WTC11 (cell line): ENCODE data around the gene LRMDA.

Source experiments
- CREB1 ChIP-seq: sonication (generic); formaldehyde crosslinking; IDR thresholded peaks from 2 replicates; pipeline ENCODE4 v1.8.0; 2023; ENCODE audit warnings: mild to moderate bottlenecking, missing genetic modification reagents
- JUN ChIP-seq: sonication (generic); formaldehyde crosslinking; IDR thresholded peaks from 2 replicates; pipeline ENCODE4 v1.8.0; 2023; ENCODE audit warnings: mild to moderate bottlenecking, missing genetic modification reagents
- KAT7 ChIP-seq: sonication (generic); formaldehyde crosslinking; IDR thresholded peaks from 2 replicates; pipeline ENCODE4 v1.8.1; 2023; ENCODE audit warnings: missing genetic modification reagents, mild to moderate bottlenecking, borderline replicate concordance
- PRRX2 ChIP-seq: fragments of 250-450 bp; sonication (Bioruptor Pico); IDR thresholded peaks from 2 replicates; pipeline ENCODE4 v1.8.0; 2021; ENCODE audit warnings: mild to moderate bottlenecking
- RELA ChIP-seq: sonication (generic); formaldehyde crosslinking; IDR thresholded peaks from 2 replicates; pipeline ENCODE4 v1.8.1; 2022; ENCODE audit warnings: missing genetic modification reagents, mild to moderate bottlenecking, borderline replicate concordance
- SMAD3 ChIP-seq: sonication (generic); formaldehyde crosslinking; IDR thresholded peaks from 2 replicates; pipeline ENCODE4 v1.8.0; 2022; ENCODE audit warnings: missing genetic modification reagents, mild to moderate bottlenecking, borderline replicate concordance
- ZNF121 ChIP-seq: sonication (generic); formaldehyde crosslinking; IDR thresholded peaks from 2 replicates; pipeline ENCODE4 v1.8.0; 2023; ENCODE audit warnings: missing genetic modification reagents
- TF ChIP-seq, protein P1 (sequence below): fragments of 200-600 bp; IDR thresholded peaks from 2 replicates; pipeline ENCODE4 v1.8.0; 2022; ENCODE audit warnings: antibody characterized with exemption
- TF ChIP-seq, protein P2 (sequence below): sonication (generic); formaldehyde crosslinking; IDR thresholded peaks from 2 replicates; pipeline ENCODE4 v1.8.0; 2022; ENCODE audit warnings: mild to moderate bottlenecking, missing genetic modification reagents
- TF ChIP-seq, protein P3 (sequence below): fragments of 250-450 bp; sonication (Bioruptor Pico); IDR thresholded peaks from 2 replicates; pipeline ENCODE4 v1.9.0; 2021; ENCODE audit warnings: moderate library complexity, mild to moderate bottlenecking, inconsistent platforms, borderline replicate concordance

DNA sequence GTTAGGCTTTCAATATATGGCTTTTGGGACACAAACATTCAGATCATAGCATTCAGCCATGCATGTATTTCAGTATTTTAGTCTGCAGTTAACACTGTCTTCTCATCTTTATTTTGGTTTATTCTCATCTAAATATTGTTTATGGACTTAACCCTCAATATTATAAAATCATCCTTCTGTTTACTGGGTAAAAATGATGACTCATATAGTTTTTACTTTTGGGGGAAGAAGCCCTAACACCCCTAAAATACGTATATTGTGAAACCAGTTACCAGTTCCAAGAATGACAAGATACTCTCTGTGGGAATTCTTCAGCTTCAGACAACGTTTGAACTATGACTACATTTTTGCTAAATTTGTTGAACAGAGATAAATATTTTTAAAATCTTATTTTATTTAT, 505.4 kb downstream of the LRMDA start:
- no peak for TF ChIP-seq JUN
- TF ChIP-seq CREB1 (CRISPR knock-in tag) = no peak
- no peak for TF ChIP-seq RELA (CRISPR knock-in tag)
- no peak for TF ChIP-seq PRRX2 (CRISPR knock-in tag)
- TF ChIP-seq, protein P1, sequence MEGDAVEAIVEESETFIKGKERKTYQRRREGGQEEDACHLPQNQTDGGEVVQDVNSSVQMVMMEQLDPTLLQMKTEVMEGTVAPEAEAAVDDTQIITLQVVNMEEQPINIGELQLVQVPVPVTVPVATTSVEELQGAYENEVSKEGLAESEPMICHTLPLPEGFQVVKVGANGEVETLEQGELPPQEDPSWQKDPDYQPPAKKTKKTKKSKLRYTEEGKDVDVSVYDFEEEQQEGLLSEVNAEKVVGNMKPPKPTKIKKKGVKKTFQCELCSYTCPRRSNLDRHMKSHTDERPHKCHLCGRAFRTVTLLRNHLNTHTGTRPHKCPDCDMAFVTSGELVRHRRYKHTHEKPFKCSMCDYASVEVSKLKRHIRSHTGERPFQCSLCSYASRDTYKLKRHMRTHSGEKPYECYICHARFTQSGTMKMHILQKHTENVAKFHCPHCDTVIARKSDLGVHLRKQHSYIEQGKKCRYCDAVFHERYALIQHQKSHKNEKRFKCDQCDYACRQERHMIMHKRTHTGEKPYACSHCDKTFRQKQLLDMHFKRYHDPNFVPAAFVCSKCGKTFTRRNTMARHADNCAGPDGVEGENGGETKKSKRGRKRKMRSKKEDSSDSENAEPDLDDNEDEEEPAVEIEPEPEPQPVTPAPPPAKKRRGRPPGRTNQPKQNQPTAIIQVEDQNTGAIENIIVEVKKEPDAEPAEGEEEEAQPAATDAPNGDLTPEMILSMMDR = no peak
- no peak for TF ChIP-seq SMAD3 (CRISPR knock-in tag)
- TF ChIP-seq, protein P2, sequence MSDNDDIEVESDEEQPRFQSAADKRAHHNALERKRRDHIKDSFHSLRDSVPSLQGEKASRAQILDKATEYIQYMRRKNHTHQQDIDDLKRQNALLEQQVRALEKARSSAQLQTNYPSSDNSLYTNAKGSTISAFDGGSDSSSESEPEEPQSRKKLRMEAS (CRISPR knock-in tag) = no peak
- no peak for TF ChIP-seq ZNF121 (CRISPR knock-in tag)
- no peak for TF ChIP-seq KAT7
- TF ChIP-seq, protein P3, sequence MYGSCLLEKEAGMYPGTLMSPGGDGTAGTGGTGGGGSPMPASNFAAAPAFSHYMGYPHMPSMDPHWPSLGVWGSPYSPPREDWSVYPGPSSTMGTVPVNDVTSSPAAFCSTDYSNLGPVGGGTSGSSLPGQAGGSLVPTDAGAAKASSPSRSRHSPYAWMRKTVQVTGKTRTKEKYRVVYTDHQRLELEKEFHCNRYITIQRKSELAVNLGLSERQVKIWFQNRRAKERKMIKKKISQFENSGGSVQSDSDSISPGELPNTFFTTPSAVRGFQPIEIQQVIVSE = no peak
